ENCODE measurements around the gene NPIPB2.
"Not testable (repeated sequence)": the region's sequence is repeated elsewhere in the genome, so short reads cannot be mapped to it uniquely, and the experiment has no call there.

Gene NPIPB2

DNA sequence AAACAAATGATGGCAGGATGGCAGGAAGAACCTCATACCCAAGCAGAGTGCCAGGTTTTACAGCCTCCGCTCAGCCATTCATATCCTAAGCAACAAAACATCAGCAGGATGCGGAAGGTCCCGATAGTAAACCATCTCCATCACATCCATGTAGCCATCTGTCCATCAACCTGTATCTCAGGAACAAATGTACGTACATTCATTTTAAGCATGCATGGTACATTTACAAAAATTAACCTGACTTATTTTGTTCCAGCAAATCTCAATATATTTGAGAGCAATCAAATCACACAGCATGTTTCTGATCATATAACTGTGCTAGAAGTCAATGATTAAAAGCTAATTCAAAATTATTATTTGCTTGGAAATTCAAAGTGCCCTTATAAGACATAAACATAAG, at the start of gene NPIPB2:
TSS of gene NPIPB2 (minus strand) at position 101 of the 400 bp plus-strand sequence. CDS start at position 101, 0 bp downstream.
- DNase-seq; in situ Hi-C loops (cut with HindIII; ENCODE audit: low pct_ligation_motif_present, low pct_unique_long_range_greater_than_20kb, low sequenced_read_pairs): not testable (repeated sequence)

DNA sequence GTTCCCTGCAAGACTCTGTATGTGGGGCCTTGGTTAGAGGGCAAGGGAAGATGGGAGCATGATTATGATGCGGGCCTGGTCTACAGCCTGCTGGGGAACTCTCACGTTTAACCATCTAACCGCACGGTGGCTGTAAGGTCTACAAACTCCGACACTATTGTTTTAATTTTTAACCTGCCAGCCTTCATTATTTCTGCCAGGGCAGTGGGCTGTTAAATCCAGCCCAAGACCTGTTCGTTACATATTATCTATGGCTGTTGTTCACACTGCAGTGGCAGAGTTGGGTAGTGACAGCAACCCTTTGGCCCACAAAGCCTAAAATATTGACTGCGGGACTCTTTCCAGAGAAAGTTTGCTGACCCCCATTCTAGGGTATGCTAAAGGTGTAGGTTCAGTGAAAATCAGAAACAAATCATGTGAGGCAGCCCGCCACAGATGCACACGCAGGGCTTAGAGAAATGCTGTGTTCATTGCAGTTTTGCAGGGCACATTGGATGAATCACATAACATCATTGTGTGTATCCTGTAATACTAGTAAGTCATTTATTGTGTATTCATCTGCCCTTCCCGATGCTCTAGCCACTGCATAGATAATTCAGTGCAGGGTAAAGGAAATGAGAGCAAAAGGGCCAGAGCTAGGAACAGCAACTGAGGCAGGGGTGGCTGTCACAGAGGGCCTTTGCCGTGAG, 49.0 kb upstream of the NPIPB2 start:
- peak; percentile 97 for DNase-seq
- in situ Hi-C loops (cut with HindIII; ENCODE audit: low pct_ligation_motif_present, low pct_unique_long_range_greater_than_20kb, low sequenced_read_pairs) = no loop called here

DNA sequence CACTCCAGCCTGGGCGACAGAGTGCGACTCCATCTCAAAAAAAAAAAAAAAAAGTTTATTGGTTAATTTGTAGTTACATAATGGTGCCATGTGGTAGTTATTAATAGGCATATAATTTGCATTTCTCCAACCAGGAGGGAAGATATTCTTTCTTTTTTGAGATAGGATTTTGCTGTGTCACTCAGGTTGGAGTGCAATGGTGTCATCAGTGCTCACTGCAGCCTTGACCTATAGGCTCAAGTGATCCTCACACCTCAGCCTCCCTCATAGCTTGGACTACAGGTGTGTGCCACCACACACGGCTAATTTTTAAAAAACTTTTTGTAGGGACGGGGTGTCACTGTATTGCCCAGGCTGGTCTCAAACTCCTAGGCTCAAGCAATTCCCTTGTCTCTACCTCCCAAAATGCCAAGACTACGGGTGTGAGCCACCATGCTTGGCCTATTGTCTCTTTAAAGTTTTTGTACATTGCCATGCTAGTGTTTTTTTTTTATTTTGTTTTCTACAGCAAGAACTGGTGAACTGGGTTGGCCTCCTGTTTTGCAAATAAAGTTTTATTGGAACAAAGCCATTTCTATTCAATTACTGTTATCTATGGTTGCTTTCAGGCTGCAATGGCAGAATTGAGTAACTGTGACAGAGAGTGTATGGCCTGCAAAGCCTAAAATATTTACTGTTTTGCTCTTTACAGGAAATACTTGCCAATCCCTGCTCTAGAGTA, 46.6 kb upstream of the NPIPB2 start:
- no peak for DNase-seq
- in situ Hi-C loops (cut with HindIII; ENCODE audit: low pct_ligation_motif_present, low pct_unique_long_range_greater_than_20kb, low sequenced_read_pairs) = no loop called here

DNA sequence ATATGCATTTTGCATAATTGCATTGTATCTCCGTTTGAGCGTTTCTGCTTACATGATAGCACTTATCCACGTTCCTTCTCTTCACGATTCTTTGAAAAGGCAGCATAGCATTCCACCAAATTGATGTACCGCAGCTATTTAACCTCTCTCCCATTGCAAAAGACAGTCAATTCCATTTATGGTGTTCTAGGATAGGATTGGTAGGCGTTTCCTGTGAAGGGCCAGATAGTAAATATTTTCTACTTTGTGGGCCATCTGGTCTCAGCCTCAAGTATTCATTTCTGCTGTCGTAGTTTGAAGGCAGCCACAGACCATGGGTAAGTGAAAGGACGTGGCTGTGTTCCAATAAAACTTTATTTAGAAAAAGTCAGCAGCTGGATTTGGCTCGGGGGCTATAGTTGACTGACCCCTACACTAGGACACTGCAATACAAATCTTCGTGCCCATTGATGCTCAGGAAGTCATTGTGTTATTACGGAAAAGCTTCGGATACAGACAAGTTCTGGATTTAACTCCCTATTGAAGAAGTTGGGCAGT, 44.7 kb upstream of the NPIPB2 start:
- no peak for DNase-seq
- in situ Hi-C loops (cut with HindIII; ENCODE audit: low pct_ligation_motif_present, low pct_unique_long_range_greater_than_20kb, low sequenced_read_pairs) = no loop called here

DNA sequence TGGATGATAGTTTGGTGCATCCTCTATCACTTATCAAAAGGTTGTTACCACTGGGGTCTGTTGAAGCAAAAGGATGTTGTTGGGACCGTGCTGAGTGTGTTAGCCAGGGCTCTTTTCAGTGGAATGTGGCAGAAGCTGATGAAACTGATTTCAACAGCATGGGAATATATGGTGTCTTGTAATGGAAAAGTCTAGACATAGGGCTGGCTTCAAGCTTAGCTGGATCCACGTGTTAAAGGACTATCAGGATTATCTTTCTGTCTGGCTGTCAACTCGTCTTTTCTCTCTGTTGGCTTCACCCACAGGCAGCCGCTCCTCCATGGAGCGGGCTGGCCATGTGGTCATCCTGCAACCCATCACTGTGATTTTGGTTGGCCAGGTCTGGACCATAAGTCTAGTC, 43.4 kb upstream of the NPIPB2 start:
- in situ Hi-C loops (cut with HindIII; ENCODE audit: low pct_ligation_motif_present, low pct_unique_long_range_greater_than_20kb, low sequenced_read_pairs) = no loop called here
- DNase-seq = no peak

DNA sequence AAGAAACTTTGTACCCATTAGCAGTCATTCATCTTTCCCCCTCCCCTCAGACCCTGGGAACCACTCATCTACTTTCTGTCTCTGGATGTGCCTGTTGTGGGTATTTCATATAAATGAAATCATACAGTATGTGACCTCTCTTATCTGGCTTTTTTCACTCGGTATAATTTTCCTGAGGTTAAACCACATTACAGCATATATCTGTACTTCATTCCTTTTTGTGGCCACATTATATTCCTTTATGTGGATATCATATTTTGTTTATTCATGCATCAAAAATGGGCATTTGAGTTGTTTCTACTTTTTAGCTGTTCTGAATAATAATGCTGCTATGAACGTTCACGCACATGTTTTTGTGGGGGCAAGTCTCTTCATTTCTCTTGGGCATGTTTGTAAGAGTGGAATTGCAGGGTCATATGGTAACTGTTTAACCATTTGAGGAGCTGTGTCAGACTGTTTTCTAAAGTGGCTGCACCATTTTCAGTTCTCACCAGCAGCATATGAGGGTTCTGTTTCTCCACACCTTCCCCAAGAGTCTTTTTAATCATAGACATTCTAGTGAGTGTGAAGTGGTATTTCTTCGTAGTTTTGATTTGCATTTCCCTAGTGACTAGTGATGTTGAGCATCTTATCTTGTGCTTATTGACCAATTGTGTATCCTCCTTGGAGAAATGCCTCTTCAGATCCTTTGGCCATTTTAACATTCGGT, 38.4 kb upstream of the NPIPB2 start:
- no peak for DNase-seq
- in situ Hi-C loops (cut with HindIII; ENCODE audit: low pct_ligation_motif_present, low pct_unique_long_range_greater_than_20kb, low sequenced_read_pairs) = no loop called here

DNA sequence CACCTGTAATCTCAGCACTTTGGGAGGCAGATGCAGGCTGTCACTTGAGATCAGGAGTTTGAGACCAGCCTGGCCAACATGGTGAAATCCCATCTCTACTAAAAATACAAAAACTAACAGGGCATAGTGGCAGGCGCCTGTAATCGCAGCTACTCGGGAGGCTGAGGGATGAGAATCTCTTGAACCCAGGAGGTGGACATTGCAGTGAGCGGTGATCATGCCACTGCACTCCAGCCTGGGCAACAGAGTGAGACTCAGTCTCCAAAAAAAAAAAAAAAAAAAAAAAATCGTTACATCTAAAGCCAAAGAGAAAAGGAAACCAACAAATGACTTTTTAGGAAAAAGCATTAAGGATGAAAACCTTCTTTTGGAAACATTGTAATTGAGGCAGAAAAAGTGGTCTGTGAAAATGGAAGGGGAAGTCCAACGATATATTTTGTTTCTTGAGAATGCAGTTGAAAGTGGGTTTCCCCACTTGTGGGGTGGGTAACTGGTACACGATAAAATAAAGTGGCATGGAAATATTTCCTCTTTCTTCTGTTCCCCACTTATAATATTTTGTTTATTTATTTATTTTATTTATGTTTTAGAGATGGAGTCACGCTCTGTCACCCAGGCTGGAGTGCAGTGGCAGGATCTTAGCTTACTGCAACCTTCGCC, 37.3 kb upstream of the NPIPB2 start:
- in situ Hi-C loops (cut with HindIII; ENCODE audit: low pct_ligation_motif_present, low pct_unique_long_range_greater_than_20kb, low sequenced_read_pairs) = no loop called here
- no peak for DNase-seq

DNA sequence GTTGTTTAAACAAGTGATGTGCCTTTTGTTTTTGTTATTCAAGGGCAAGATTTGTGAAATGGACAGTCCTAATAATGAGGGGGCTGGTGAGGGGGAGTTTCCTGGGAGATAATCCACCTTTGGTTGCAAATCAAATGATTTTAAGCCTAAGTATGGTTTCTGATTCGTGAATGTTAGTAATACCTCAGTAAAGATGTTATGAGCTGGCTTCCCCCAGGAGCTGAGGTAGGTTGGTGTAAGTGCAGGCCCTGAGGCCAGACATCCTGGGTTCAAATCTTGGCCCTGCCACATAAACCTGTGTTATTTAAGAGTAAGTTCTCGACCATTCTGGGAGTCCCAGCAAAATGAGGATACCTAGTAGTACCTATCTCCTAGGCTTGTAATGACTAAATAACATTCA, 36.2 kb upstream of the NPIPB2 start:
- in situ Hi-C loops (cut with HindIII; ENCODE audit: low pct_ligation_motif_present, low pct_unique_long_range_greater_than_20kb, low sequenced_read_pairs) = no loop called here
- DNase-seq = no peak

DNA sequence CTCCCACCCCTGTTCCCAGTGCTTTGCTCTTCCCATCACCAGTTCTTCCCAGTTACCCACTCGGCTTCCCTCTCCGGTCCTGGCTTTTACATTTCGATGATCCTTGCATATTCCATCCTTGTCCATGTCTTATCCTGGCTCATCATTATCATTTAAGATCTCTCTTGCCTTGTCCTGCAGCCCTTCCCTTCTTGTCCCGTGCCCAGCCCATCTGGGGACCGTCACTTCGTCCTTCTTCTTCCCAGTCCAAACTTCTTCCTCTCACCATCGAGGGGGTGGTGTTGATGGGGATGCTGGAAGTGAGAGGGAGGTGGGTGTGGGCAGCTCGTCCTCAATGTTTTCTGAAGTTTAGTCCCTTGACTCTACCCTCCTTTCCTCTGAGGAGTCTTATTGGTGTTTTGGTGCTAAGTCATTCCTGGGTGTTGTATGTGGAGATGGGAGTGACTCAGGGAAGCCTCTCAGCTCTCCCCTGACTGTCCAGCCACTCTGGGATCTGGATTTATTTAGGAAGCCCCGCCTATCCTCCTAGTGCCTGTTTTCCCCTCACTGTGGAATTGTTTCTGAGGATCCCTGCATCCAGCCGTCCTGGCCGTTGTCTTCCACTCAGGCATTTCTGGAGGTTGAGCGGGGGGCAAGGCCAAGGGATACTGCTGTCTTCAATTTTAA, 35.7 kb upstream of the NPIPB2 start:
- in situ Hi-C loops (cut with HindIII; ENCODE audit: low pct_ligation_motif_present, low pct_unique_long_range_greater_than_20kb, low sequenced_read_pairs) = no loop called here
- peak; percentile 71 for DNase-seq

DNA sequence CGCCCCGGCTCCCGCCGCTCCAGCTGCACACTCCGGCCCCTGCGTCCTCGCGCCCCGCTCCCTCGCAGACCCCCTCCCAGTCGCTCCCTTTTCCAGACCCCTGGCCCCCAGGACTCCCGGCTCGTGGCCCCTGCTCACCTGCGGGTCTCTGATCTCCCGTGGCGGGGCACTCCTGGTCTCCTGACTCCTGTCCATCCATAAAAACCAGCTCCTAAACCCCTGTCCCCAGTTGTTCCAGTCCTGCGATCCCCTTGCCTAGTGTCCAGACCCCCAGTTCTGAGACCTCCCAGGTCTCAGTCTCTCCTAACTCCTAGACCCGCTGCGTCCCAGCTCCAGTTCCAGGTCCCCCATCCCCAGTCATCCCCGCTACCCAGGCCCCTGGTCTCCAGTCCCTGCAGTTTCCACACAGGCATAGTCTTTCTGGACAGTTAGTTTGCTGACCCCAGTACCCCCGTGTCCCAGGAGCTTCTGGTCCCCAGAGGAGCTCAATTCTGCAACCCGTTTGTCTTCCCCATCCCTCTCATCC, 35.1 kb upstream of the NPIPB2 start:
- in situ Hi-C loops (cut with HindIII; ENCODE audit: low pct_ligation_motif_present, low pct_unique_long_range_greater_than_20kb, low sequenced_read_pairs) = no loop called here
- DNase-seq = no peak

DNA sequence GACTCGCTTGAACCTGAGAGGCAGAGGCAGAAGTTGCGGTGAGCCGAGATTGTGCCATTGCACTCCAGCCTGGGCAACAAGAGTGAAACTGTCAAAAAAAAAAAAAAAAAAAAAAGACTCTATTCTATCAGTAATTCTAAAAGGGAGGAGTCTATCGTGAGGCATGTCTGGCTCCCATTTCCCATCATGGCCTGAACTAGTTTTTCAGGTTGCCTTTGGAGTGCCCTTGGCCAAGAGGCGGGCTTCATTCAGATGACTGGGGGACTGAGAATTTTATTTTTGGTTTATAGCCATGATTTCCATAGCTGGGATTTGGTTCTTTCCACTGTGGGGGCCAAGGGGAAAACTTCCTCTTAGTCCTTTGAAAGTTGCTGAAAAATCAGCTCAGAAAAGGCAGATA, 31.2 kb upstream of the NPIPB2 start:
- in situ Hi-C loops (cut with HindIII; ENCODE audit: low pct_ligation_motif_present, low pct_unique_long_range_greater_than_20kb, low sequenced_read_pairs) = no loop called here

DNA sequence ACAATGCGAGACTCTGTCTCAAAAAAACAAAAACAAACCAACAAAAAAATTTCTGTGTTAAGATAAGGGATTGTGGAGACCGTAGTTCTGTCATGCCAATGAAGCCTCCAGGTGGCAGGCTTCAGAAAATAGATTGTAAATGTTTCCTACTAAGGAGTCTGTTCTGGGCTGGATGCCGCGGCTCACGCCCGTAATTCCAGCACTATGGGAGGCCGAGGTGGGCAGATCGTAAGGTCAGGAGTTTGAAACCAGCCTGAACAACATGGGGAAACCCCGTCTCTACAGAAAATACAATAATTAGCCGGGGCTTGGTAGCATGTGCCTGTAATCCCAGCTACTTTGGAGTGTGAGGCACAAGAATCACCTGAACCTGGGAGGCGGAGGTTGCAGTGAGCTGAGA, 30.3 kb upstream of the NPIPB2 start:
- peak; percentile 64 for DNase-seq
- in situ Hi-C loops (cut with HindIII; ENCODE audit: low pct_ligation_motif_present, low pct_unique_long_range_greater_than_20kb, low sequenced_read_pairs) = no loop called here

More for the DNA sequence above, 31.2 kb upstream of the NPIPB2 start:
- DNase-seq = no peak

DNA sequence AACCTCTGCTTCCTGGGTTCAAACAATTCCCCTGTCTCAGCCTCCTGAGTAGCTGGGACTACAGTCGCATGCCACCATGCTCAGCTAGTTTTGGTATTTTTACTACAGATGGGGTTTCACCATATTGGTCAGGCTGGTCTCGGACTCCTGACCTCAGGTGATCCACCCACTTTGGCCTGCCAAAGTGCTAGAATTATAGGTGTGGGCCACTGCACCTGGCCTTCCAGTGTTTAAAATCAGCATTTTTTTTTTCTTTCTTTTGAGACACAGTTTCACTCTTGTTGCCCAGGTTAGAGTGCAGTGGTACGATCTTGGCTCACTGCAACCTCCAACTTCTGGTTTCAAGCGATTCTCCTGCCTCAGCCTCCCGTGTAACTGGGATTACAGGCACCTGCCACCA, 28.4 kb upstream of the NPIPB2 start:
- DNase-seq; in situ Hi-C loops (cut with HindIII; ENCODE audit: low pct_ligation_motif_present, low pct_unique_long_range_greater_than_20kb, low sequenced_read_pairs): not testable (repeated sequence)

DNA sequence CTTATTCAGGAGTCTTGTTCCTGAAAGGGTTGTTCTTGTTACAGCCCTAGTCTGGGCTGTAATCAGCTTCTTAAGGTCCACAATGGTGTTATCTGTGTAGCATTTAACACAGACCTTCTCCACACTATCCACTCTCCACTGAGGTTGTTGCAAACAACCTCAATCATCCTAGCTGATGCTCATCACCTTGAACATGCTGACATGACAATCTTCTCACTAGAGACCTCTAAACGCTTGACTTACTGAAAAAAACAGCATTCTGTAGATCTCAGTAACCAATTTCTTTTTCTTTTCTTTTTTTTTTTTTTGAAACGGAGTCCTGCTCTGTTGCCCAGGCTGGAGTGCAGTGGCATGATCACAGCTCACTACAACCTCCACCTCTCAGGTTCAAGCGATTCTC, 26.7 kb upstream of the NPIPB2 start:
- DNase-seq = no peak
- in situ Hi-C loops (cut with HindIII; ENCODE audit: low pct_ligation_motif_present, low pct_unique_long_range_greater_than_20kb, low sequenced_read_pairs) = no loop called here

DNA sequence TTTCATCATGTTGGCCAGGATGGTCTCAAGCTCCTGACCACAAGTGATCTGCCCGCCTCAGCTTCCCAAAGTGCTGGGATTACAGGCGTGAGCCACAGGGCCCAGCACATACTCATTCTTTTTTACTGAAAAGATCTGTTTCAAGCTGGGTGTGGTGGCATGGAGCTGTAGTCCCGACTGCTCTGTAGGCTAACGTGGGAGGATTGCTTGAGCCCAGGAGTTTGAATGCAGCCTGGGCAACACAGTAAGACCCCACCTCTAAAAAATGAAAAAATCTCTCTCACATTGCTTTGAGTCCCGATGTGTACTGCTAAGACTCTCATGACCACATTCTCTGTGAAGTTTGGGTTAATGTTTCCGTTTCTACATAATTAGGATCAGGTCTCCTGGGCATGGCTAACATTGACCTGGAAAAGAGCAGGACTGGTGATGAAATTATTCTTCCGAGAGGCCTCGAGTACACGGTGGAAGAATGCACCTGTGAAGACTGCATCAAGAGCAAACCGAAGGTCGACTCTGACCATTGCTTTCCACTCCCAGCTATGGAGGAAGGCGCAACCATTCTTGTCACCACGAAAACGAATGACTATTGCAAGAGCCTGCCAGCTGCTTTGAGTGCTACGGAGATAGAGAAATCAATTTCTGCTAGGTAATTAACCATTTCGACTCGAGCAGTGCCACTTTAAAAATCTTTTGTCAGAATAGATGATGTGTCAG, 25.5 kb upstream of the NPIPB2 start:
- in situ Hi-C loops (cut with HindIII; ENCODE audit: low pct_ligation_motif_present, low pct_unique_long_range_greater_than_20kb, low sequenced_read_pairs) = no loop called here

DNA sequence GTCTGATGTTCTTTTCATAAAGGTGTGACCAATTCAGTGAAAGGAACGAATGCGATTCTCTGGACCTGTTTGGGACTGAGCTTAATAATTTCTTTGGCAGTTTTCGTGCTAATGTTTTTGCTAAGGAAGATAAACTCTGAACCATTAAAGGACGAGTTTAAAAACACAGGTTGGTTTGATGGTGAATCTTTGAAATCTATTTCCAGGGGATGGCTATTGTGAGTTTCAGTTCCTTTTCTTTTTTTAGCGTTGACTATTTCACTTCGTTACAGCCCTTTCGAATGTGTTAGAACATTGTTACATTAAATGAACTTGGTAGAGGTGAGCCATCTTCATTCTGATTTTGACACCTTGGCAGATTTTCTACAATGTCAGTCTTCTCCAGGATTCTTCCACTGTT, 24.3 kb upstream of the NPIPB2 start:
- no peak for DNase-seq
- in situ Hi-C loops (cut with HindIII; ENCODE audit: low pct_ligation_motif_present, low pct_unique_long_range_greater_than_20kb, low sequenced_read_pairs) = no loop called here

More for the DNA sequence above, 25.5 kb upstream of the NPIPB2 start:
- no peak for DNase-seq

DNA sequence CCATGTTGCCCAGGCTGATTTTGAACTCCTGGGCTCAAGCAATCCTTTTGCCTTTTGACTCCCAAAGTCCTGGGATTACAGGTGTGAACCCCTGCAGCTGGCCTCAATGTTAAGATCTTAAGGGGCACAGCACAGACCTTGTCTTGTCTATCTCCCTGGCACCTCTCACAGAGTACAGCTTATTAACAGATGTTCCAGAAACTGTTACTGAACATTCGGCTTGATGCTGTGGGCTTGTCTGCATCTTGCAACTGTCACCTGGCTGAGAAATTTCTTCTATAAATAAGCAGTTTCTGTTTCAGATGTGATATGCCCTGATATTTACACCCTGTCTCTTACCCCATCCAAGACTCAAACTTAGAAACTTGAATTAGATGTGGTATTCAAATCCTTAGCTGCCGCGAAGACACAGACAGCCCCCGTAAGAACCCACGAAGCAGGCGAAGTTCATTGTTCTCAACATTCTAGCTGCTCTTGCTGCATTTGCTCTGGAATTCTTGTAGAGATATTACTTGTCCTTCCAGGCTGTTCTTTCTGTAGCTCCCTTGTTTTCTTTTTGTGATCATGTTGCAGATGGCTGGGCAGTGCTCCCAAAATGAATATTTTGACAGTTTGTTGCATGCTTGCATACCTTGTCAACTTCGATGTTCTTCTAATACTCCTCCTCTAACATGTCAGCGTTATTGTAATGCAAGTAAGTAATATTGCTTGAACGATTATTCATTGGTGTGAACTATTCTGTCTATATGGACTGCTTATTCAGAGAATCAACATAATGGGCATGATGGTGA, 23.1 kb upstream of the NPIPB2 start, which contains the start of gene TNFRSF17:
TSS of gene TNFRSF17 (plus strand) at position 450 of the 791 bp plus-strand sequence. CDS start at position 565, 115 bp downstream.
- in situ Hi-C loops (cut with HindIII; ENCODE audit: low pct_ligation_motif_present, low pct_unique_long_range_greater_than_20kb, low sequenced_read_pairs) = no loop called here
- no peak for DNase-seq
